Measurements from ENCODE around the gene EHBP1.

GRCh38 chr2:62992561-62992960 is 287.0 kb downstream of the EHBP1 start:
- TF ChIP-seq POLR2A (IDR thresholded peaks at IDR 0.05; ENCODE audit: low read depth, low read length) (no peak), MAX (IDR thresholded peaks at IDR 0.05; ENCODE audit: insufficient read depth, insufficient read length) (no peak), CTCF (IDR thresholded peaks at IDR 0.05; ENCODE audit: extremely low read depth in 1 of 2, insufficient read depth in 1 of 2, low read depth in 1 of 2, low read length in 2 of 2) (no peak), GATA2 (IDR thresholded peaks at IDR 0.05; ENCODE audit: insufficient read depth, insufficient read length, low read depth, low read length) (no peak), POLR2AphosphoS5 (IDR thresholded peaks at IDR 0.05; ENCODE audit: insufficient read depth, low read depth, low read length) (no peak)
